Panc1 (cell line): ENCODE data around the gene HDAC6. TPM values are rescaled to one million over a fixed set of nuclear protein-coding genes. Genes with fewer than 3 reads are reported as not detected.

Source experiments
- ATAC-seq: fragments of 200-7000 bp; cut with Tn5 transposase; 2 replicates; pipeline ENCODE4 v1.9.1; 2020; ENCODE audit warnings: mild to moderate bottlenecking, moderate library complexity
- BruUV-seq: library from RNA; stranded (reverse); fragments of 400-500 nt; replicated peaks from 2 replicates; lab custom pipeline; 2021; lab: Mats Ljungman, UMichigan
- CTCF ChIA-PET: fragments of 300-600 bp; sonication (Branson Sonifier 250); formaldehyde crosslinking; loops from one replicate; lab custom pipeline; 2022; ENCODE audit warnings: antibody characterized with exemption; lab: Charles Lee
- POLR2A ChIA-PET: fragments of 300-600 bp; sonication (Branson Sonifier 250); formaldehyde crosslinking; loops from one replicate; lab custom pipeline; 2022; ENCODE audit warnings: antibody characterized with exemption; lab: Charles Lee
- DNase-seq: peaks from one replicate; pipeline ENCODE4 v3.0.0-alpha.2; 2010; ENCODE audit warnings: low read depth, low spot score
- H3K27ac ChIP-seq: 2 replicates; pipeline ENCODE4 v1.5.1; 2011; ENCODE audit warnings: mild to moderate bottlenecking, low read length, inconsistent platforms
- H3K27me3 ChIP-seq: fragments of 200-500 bp; sonication (Bioruptor generic); 2 replicates; pipeline ENCODE4 v1.6.0; 2014; ENCODE audit warnings: low read length, inconsistent platforms; ENCODE audit not compliant: control insufficient read depth, insufficient read depth
- H3K36me3 ChIP-seq: fragments of 200-500 bp; sonication (Bioruptor generic); 2 replicates; pipeline ENCODE4 v1.5.1; 2014; ENCODE audit warnings: inconsistent platforms, mild to moderate bottlenecking, low read length, moderate library complexity; ENCODE audit not compliant: control insufficient read depth, insufficient read depth
- H3K4me1 ChIP-seq: 2 replicates; pipeline ENCODE4 v1.5.1; 2011; ENCODE audit warnings: inconsistent platforms, mild to moderate bottlenecking, low read length, moderate library complexity; ENCODE audit not compliant: control insufficient read depth, insufficient read depth
- H3K4me3 ChIP-seq, 2 experiments: 2 replicates each; pipeline ENCODE4 v1.5.1; 2011 to 2012; ENCODE audit warnings: low read depth in 2 of 2, low read length in 2 of 2, mild to moderate bottlenecking in 2 of 2, inconsistent platforms in 1 of 2, moderate library complexity in 1 of 2
- H3K9me3 ChIP-seq: fragments of 200-500 bp; sonication (Bioruptor generic); 2 replicates; pipeline ENCODE4 v1.5.1; 2014; ENCODE audit warnings: low read depth, mild to moderate bottlenecking, inconsistent platforms, low read length, moderate library complexity; ENCODE audit not compliant: control insufficient read depth, insufficient read depth
- POLR2AphosphoS5 ChIP-seq: IDR thresholded peaks from 2 replicates; pipeline ENCODE4 v1.6.1; 2012; ENCODE audit warnings: mild to moderate bottlenecking, low read depth, low read length, moderate library complexity
- SIN3A ChIP-seq: IDR thresholded peaks from 2 replicates; pipeline ENCODE4 v1.6.1; 2012; ENCODE audit warnings: low read depth, mild to moderate bottlenecking, low read length, moderate library complexity, borderline replicate concordance; ENCODE audit not compliant: insufficient read depth
- TCF7L2 ChIP-seq: IDR thresholded peaks from 2 replicates; pipeline ENCODE4 v1.6.1; 2011; ENCODE audit warnings: mild to moderate bottlenecking, low read depth, low read length, inconsistent platforms
- in situ Hi-C: cut with HindIII; loops from 2 replicates; pipeline ENCODE4 v1.10.0; 2016; ENCODE audit warnings: low sequenced_read_pairs, low pct_unique_long_range_greater_than_20kb
- intact Hi-C: fragments of 100-400 bp; cut with micrococcal nuclease; formaldehyde crosslinking; loops from one replicate; pipeline ENCODE4 v1.10.0; 2022; ENCODE audit not compliant: unreplicated experiment
- total RNA-seq: library from RNA; stranded (reverse); gene quantifications from one replicate; pipeline ENCODE4 v1.2.1, GENCODE V29; 2021; ENCODE audit not compliant: unreplicated experiment
- TF ChIP-seq, protein P1 (sequence below), 2 experiments: IDR thresholded peaks; 2 replicates each; pipeline ENCODE4 v1.6.1; 2011 to 2012; ENCODE audit warnings: low read depth in 2 of 2, control low read depth in 1 of 2, low read length in 1 of 2, mild to moderate bottlenecking in 1 of 2, moderate library complexity in 1 of 2; ENCODE audit not compliant: insufficient read depth in 1 of 2
- TF ChIP-seq, protein P2 (sequence below): fragments of 450-650 bp; IDR thresholded peaks from 2 replicates; pipeline ENCODE4 v1.5.1; 2017; ENCODE audit warnings: mild to moderate bottlenecking

Gene HDAC6
- total RNA-seq, 1 experiment from 2014 or later, result 97.1 TPM

DNA sequence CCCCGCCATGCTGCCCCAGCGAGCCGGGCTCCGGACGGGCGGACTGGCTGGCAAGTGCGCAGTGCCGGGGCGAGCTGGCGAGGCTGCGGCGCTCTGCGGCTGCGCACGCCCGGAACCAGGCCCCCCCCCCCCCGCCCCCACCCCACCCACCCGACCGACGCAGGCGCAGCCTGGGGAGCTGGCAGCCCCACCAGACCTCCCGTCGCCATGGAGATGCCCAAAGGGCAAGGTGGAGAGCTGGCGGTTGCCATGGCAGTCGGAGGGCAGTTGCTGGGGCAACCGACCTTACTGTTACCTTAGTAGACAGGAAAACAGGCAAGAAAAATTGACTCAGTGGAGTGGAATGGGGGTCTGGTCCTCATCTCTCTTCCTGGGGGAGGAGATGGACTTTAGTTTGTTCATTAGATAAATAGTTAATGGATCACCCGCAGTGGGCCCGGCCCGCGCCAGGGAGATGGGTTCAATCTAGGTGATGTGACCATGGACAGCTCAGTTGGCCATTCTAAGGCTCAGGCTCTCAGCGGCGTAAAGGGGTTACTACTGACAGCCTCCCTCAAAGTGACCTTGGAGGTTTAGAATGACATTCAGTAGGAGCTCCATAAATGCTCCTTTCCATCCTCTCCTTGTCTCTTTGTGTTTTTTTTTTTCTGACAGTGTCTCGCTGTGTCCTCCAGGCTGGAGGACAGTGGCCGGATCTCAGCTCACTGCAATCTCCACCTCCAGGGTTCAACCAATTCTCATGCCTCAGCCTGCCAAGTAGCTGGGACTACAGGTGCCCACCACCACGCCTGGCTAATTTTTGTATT, 33.9 kb downstream of the HDAC6 start, which contains the start of gene PCSK1N:
Gene PCSK1N, minus strand, starts transcription at position 87 of the 806 bp plus-strand sequence. Its CDS starts 78 bp downstream, at position 9.
- CTCF ChIA-PET, result interaction anchor here (0.7 kb wide), 1 partner anchor 181 kb away, joined by 3 read pairs; no protein-coding TSS in a partner anchor
- in situ Hi-C loops, result no loop called here
- H3K4me3 ChIP-seq, result peak within 1 kb of the TSS; percentile 51 to 54

DNA sequence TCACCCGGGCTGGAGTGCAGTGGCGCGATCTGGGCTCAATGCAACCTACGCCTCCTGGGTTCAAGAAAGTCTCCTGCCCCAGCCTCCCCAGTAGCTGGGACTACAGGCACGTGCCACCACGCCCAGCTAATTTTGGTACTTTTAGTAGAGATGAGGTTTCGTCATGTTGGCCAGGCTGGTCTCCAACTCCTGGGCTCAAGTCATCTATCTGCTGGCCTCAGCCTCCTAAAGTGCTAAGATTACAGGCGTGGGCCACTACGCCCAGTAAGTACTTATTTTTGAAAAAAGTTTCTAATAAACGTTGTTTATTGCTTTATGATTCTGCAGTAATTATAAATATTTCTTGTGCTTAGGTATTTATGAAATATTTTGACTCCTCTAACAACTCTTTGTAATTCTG, 37.8 kb downstream of the HDAC6 start:
- CTCF ChIA-PET, result no interaction called here
- Histone ChIP-seq H3K9me3 (no peaks in the 10 kb centered on the region), H3K36me3 (no peaks in the 10 kb centered on the region), H3K27ac (no peak overlapping the region), H3K27me3 (no peaks in the 10 kb centered on the region), H3K4me3 (no peak overlapping the region), H3K4me1 (no peaks in the 10 kb centered on the region)
- ATAC-seq (no peak), DNase-seq (no peak)
- POLR2A ChIA-PET, result no interaction called here
- TF ChIP-seq SIN3A, result no peak
- TF ChIP-seq, protein P1, sequence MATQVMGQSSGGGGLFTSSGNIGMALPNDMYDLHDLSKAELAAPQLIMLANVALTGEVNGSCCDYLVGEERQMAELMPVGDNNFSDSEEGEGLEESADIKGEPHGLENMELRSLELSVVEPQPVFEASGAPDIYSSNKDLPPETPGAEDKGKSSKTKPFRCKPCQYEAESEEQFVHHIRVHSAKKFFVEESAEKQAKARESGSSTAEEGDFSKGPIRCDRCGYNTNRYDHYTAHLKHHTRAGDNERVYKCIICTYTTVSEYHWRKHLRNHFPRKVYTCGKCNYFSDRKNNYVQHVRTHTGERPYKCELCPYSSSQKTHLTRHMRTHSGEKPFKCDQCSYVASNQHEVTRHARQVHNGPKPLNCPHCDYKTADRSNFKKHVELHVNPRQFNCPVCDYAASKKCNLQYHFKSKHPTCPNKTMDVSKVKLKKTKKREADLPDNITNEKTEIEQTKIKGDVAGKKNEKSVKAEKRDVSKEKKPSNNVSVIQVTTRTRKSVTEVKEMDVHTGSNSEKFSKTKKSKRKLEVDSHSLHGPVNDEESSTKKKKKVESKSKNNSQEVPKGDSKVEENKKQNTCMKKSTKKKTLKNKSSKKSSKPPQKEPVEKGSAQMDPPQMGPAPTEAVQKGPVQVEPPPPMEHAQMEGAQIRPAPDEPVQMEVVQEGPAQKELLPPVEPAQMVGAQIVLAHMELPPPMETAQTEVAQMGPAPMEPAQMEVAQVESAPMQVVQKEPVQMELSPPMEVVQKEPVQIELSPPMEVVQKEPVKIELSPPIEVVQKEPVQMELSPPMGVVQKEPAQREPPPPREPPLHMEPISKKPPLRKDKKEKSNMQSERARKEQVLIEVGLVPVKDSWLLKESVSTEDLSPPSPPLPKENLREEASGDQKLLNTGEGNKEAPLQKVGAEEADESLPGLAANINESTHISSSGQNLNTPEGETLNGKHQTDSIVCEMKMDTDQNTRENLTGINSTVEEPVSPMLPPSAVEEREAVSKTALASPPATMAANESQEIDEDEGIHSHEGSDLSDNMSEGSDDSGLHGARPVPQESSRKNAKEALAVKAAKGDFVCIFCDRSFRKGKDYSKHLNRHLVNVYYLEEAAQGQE (IDR thresholded peaks at IDR 0.05; ENCODE audit: insufficient read depth in 1 of 2, low read depth in 2 of 2, low read length in 1 of 2), result no peak
- no peak for TF ChIP-seq TCF7L2
- TF ChIP-seq, protein P2, sequence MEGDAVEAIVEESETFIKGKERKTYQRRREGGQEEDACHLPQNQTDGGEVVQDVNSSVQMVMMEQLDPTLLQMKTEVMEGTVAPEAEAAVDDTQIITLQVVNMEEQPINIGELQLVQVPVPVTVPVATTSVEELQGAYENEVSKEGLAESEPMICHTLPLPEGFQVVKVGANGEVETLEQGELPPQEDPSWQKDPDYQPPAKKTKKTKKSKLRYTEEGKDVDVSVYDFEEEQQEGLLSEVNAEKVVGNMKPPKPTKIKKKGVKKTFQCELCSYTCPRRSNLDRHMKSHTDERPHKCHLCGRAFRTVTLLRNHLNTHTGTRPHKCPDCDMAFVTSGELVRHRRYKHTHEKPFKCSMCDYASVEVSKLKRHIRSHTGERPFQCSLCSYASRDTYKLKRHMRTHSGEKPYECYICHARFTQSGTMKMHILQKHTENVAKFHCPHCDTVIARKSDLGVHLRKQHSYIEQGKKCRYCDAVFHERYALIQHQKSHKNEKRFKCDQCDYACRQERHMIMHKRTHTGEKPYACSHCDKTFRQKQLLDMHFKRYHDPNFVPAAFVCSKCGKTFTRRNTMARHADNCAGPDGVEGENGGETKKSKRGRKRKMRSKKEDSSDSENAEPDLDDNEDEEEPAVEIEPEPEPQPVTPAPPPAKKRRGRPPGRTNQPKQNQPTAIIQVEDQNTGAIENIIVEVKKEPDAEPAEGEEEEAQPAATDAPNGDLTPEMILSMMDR, result no peak
- TF ChIP-seq POLR2AphosphoS5, result no peak
- intact Hi-C loops, result no loop called here
- no TSS peak for BruUV-seq
- in situ Hi-C loops, result no loop called here

More for the DNA sequence above, 33.9 kb downstream of the HDAC6 start, which contains the start of gene PCSK1N:
- H3K27me3 ChIP-seq, result no peaks in the 10 kb centered on the region
- DNase-seq (no peak), ATAC-seq (peak; percentile 75)
- intact Hi-C loops, result no loop called here
- TF ChIP-seq, protein P1 (IDR thresholded peaks at IDR 0.05; ENCODE audit: insufficient read depth in 1 of 2, low read depth in 2 of 2, low read length in 1 of 2), result peak; percentile 31 to 67; a peak in 3 of 4 replicates
- TF ChIP-seq, protein P2, result no peak
- BruUV-seq, result no TSS peak
- no peak within 1 kb of the TSS for H3K27ac ChIP-seq
- no peaks in the 10 kb centered on the region for H3K36me3 ChIP-seq
- POLR2A ChIA-PET, result no interaction called here
- no peaks in the 10 kb centered on the region for H3K4me1 ChIP-seq
- no peaks in the 10 kb centered on the region for H3K9me3 ChIP-seq
